ENCODE measurements around the gene SIDT1.

DNA sequence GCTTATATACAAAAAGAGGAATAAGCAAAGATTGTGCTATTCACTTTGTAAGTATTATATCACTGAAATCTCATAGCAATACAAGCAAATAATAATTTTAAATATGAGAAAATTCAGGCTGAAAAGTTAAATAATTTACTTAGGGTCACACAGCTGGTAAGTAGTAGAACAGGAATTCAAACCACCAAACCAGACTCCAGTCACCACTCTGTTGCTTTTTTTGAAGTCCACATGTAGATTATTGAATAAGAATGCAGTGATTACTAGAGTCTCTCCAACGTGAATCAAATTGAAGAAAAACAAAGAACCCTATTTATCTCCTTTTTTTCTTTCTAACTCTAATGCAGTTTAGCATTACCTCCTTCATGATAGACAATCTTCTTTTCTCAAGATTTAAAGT lies 33.3 kb upstream of the SIDT1 start:
- TF ChIP-seq, protein P1, sequence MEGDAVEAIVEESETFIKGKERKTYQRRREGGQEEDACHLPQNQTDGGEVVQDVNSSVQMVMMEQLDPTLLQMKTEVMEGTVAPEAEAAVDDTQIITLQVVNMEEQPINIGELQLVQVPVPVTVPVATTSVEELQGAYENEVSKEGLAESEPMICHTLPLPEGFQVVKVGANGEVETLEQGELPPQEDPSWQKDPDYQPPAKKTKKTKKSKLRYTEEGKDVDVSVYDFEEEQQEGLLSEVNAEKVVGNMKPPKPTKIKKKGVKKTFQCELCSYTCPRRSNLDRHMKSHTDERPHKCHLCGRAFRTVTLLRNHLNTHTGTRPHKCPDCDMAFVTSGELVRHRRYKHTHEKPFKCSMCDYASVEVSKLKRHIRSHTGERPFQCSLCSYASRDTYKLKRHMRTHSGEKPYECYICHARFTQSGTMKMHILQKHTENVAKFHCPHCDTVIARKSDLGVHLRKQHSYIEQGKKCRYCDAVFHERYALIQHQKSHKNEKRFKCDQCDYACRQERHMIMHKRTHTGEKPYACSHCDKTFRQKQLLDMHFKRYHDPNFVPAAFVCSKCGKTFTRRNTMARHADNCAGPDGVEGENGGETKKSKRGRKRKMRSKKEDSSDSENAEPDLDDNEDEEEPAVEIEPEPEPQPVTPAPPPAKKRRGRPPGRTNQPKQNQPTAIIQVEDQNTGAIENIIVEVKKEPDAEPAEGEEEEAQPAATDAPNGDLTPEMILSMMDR (IDR thresholded peaks at IDR 0.05), result no peak
- no peak for TF ChIP-seq EZH2 (IDR thresholded peaks at IDR 0.05; ENCODE audit: borderline replicate concordance, insufficient read depth, low read depth, low read length, poor library complexity, severe bottlenecking)
